Pancreas (tissue), 10 donors: ENCODE data around the gene DOCK8. TPM values are rescaled to one million over a fixed set of nuclear protein-coding genes. Genes with fewer than 3 reads are reported as not detected.
A peak's percentile ranks its signal among the peaks of the same experiment; 100 is the strongest.
"Not testable (repeated sequence)": the region's sequence is repeated elsewhere in the genome, so short reads cannot be mapped to it uniquely, and the experiment has no call there.

Experiments
- ATAC-seq, 4 donors: fragments of 200-7000 bp; cut with Tn5 transposase; one replicate each; pipeline versions ENCODE4 v1.8.0 to v1.9.1; 2020; ENCODE audit warnings: mild to moderate bottlenecking in 4 of 4, moderate library complexity in 4 of 4
- DNase-seq, 6 donors: peaks; one replicate each; pipeline ENCODE4 v3.0.0-alpha.2; 2020
- FAIRE-seq: peaks from 2 replicates; lab custom pipeline; 2012; peaks lifted over from hg19 to GRCh38; lab: Jason Lieb, UNC
- H3K27ac ChIP-seq, 4 donors: fragments of 200-600 bp; sonication (generic); 1 replicate in 3 of 4; 2 replicates in 1 of 4; pipeline versions ENCODE4 v1.5.0 to v1.8.0; 2020
- H3K27me3 ChIP-seq, 4 donors: fragments of 200-600 bp; one replicate each; pipeline ENCODE4 v1.8.0; 2021
- H3K36me3 ChIP-seq, 3 donors: fragments of 200-600 bp; sonication (generic) in 1 of 3; one replicate each; pipeline versions ENCODE4 v1.5.0 to v1.8.0; 2020 to 2021
- H3K4me1 ChIP-seq, 3 donors: fragments of 200-600 bp; one replicate each; pipeline ENCODE4 v1.8.0; 2021
- H3K4me3 ChIP-seq, 4 donors: fragments of 200-600 bp; sonication (generic) in 2 of 4; one replicate each; pipeline versions ENCODE4 v1.5.0 to v1.8.0; 2020 to 2021
- H3K9me3 ChIP-seq, 4 donors: fragments of 200-600 bp; one replicate each; pipeline ENCODE4 v1.8.0; 2021
- WGBS, 2 donors: extraction: QIAGEN DNeasy Blood & Tissue Kit; methylation state at CpG; one replicate each; pipeline ENCODE4 v1.1.7; 2013; 5-methylcytosine and 5-hydroxymethylcytosine counted together
- intact Hi-C, 3 donors: fragments of 100-400 bp; cut with DNase I; formaldehyde crosslinking; loops; one replicate each; pipeline versions ENCODE4 v1.11.1 to v1.14.2; 2022
- polyA plus RNA-seq, 2 donors: library from polyadenylated mRNA; stranded (reverse); fragments of 200-250 nt; gene quantifications; one replicate each; pipeline ENCODE4 v1.2.3, GENCODE V29; 2013
- total RNA-seq, 6 donors: library from RNA; stranded (reverse); fragmentation: NEBNext Ultra II Directional in 4 of 6; extraction: Animal tissue kit (Norgen Biotek cat#: 25700) in 4 of 6; gene quantifications; one replicate each; pipeline versions ENCODE4 v1.2.1 to v1.2.4, GENCODE V29; 2021 to 2023
- TF ChIP-seq, protein P1 (sequence below), 4 donors: fragments of 200-600 bp; sonication (generic) in 3 of 4; IDR thresholded peaks; one replicate each; pipeline versions ENCODE4 v1.5.0 to v1.8.0; 2021; ENCODE audit warnings: antibody characterized with exemption in 4 of 4
- donor health status: healthy with polysubstance abuse.
- donor health status: DM: no; HTN: no; CAD: no; lungs with moderate emphysema.
- donor health status: DM: no; HTN: no; CAD: no.
- donor health status: control.
- donor health status: control.
- donor health status: Bipolar disorder and iron deficiency.
- donor health status: DM: yes; HTN: yes; CAD: no.
- donor health status: DM: no; HTN: no; CAD: no.
- donor health status: DM: no; HTN: no; CAD: no.
- donor health status: DM: yes; HTN: yes; CAD: no.

Gene DOCK8
- total and polyA plus RNA-seq, 8 donors, result 1.7 to 22.7 (median 6.0) TPM

DNA sequence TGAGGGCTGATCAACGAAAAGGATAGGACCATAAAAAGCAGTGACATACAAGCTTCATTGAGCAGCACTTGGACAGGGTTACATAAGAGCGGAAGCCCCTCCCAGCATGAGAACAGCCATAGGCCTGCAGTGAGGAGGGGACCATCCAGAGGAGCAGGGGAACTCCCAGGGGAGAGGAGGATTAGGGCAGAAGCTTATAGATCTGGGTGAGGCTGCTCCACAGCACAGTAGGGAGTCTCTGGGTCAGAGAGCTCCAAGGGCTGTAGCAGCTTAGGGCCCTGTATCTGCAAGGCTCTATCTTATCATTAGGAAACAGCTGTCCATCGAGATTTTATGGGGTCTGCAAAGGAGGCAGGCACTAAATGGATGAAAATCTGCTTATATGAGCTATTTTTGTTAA lies 186.6 kb downstream of the DOCK8 start:
- 79% methylated on average over 3 of the region's 3 CpGs for WGBS, 2 donors
- no peak overlapping the region for H3K27ac ChIP-seq
- intact Hi-C loops, result no loop called here
- no peaks in the 10 kb centered on the region for H3K4me1 ChIP-seq
- H3K9me3 ChIP-seq, result no peaks in the 10 kb centered on the region
- H3K36me3 ChIP-seq, result no peaks in the 10 kb centered on the region
- H3K27me3 ChIP-seq, result no peaks in the 10 kb centered on the region
- FAIRE-seq (no peak), DNase-seq (no peak), ATAC-seq (no peak)
- H3K4me3 ChIP-seq, result no peak overlapping the region
- TF ChIP-seq, protein P1, sequence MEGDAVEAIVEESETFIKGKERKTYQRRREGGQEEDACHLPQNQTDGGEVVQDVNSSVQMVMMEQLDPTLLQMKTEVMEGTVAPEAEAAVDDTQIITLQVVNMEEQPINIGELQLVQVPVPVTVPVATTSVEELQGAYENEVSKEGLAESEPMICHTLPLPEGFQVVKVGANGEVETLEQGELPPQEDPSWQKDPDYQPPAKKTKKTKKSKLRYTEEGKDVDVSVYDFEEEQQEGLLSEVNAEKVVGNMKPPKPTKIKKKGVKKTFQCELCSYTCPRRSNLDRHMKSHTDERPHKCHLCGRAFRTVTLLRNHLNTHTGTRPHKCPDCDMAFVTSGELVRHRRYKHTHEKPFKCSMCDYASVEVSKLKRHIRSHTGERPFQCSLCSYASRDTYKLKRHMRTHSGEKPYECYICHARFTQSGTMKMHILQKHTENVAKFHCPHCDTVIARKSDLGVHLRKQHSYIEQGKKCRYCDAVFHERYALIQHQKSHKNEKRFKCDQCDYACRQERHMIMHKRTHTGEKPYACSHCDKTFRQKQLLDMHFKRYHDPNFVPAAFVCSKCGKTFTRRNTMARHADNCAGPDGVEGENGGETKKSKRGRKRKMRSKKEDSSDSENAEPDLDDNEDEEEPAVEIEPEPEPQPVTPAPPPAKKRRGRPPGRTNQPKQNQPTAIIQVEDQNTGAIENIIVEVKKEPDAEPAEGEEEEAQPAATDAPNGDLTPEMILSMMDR (IDR thresholded peaks at IDR 0.05), result no peak

DNA sequence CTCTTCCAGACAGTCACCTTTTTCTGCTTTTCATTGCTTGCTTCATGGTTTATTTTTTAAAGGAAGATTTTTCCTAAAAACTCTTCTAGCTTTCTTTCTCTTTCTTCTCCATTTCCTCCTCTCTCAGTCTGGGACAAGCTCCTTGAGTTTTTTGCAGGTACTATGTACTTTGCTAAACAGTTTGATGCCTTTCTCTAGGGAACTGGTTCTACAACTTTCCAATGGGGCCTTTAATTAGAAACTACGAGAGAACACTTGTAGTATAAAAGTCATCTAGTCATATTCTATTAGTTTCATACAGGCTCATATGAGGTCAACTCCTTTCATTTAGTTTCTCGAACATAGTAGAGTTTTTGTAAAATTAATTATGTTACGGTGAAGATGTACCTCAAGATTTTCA lies 189.6 kb downstream of the DOCK8 start:
- Histone ChIP-seq H3K9me3 (no peaks in the 10 kb centered on the region), H3K4me3 (no peak overlapping the region), H3K4me1 (no peaks in the 10 kb centered on the region), H3K27ac (no peak overlapping the region), H3K27me3 (no peaks in the 10 kb centered on the region), H3K36me3 (no peaks in the 10 kb centered on the region)
- no peak for DNase-seq
- ATAC-seq, result peak in 2 of 4 donors; percentile 40 to 64
- WGBS, 2 donors, result 66 to 76% methylated on average over 3 of the region's 3 CpGs
- no peak for FAIRE-seq
- TF ChIP-seq, protein P1 (IDR thresholded peaks at IDR 0.05), result no peak
- intact Hi-C loops, result no loop called here

DNA sequence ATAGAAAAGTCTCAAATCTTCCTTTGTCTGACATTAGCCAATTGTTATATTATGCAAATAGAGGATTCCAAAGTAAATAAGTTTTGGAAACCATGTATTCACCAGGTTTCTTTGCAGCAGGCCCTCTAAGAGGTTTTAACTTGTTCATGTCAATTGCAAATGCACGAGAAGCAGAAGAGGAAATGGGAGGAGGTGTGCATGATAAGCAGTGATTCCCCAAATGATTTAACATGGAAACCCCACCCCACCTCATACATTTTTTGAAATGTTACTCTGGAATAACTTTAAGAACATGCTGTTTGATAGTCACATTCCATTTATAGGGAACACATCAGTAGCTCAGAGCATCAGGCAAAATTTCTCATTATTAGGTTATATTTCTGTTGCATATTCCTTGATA lies 190.7 kb downstream of the DOCK8 start:
- H3K4me1 ChIP-seq, result no peaks in the 10 kb centered on the region
- no peak overlapping the region for H3K4me3 ChIP-seq
- TF ChIP-seq, protein P1 (IDR thresholded peaks at IDR 0.05), result no peak
- no peak overlapping the region for H3K27ac ChIP-seq
- no peaks in the 10 kb centered on the region for H3K27me3 ChIP-seq
- H3K36me3 ChIP-seq, result no peaks in the 10 kb centered on the region
- ATAC-seq (no peak), FAIRE-seq (no peak), DNase-seq (no peak)
- H3K9me3 ChIP-seq, result no peaks in the 10 kb centered on the region
- 89 to 90% methylated on average over 1 of the region's 1 CpG for WGBS, 2 donors
- intact Hi-C loops, result no loop called here

DNA sequence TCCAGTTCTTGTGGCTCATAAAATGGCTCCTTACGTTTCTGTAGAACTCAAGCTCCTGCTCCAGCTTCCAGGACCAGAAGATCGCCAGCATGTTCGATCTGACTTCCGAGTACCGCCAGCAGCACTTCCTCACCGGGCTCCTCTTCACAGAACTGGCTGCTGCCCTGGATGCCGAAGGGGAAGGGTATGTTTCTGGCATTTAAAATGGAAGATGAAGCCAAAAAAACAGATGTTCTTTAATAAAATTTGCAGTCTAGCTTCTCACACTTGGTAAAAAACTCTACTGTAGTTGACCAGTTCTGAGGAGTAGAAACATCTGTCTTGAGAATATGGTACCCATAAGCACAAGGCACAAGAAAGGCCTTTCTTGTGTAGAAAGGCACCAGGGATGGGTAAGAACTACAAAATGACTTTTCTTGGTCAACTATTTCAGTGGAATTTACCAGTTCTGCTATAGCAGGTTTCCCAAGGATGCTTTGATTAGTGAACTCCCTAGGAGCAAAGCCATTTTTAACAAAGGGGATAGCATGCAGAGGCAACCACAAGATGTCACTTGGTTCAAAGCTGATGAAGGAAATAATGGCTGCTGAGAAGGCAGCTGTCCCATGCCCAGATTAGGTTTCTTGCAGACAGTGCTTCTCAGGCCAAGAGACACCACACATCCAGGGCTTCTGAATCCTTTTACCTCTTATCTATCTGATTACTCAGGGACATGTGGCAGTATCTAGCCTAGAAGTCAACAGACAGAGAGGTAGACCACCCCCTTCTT lies 192.4 kb downstream of the DOCK8 start:
- Histone ChIP-seq H3K9me3 (no peaks in the 10 kb centered on the region), H3K27me3 (no peaks in the 10 kb centered on the region), H3K4me1 (no peaks in the 10 kb centered on the region), H3K4me3 (no peak overlapping the region), H3K36me3 (no peaks in the 10 kb centered on the region), H3K27ac (no peak overlapping the region)
- ATAC-seq, result no peak
- TF ChIP-seq, protein P1 (IDR thresholded peaks at IDR 0.05), result no peak
- no peak for DNase-seq
- WGBS, 2 donors, result 95 to 98% methylated on average over 7 of the region's 7 CpGs
- no peak for FAIRE-seq
- intact Hi-C loops, result no loop called here

DNA sequence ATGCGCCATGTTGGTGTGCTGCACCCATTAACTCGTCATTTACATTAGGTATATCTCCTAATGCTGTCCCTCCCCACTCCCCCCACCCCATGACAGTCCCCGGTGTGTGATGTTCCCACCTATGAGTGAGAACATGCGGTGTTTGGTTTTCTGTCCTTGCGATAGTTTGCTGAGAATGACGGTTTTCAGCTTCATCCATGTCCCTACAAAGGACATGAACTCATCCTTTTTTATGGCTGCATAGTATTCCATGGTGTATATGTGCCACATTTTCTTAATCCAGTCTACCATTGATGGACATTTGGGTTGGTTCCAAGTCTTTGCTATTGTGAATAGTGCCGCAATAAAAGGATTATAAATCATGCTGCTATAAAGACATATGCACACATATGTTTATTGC lies 195.0 kb downstream of the DOCK8 start:
- H3K27me3 ChIP-seq, H3K9me3 ChIP-seq, DNase-seq, H3K4me3 ChIP-seq, H3K4me1 ChIP-seq, intact Hi-C loops, H3K27ac ChIP-seq, FAIRE-seq, ATAC-seq, H3K36me3 ChIP-seq: not testable (repeated sequence)
- 90 to 95% methylated on average over 7 of the region's 7 CpGs for WGBS, 2 donors
